Skin of body (tissue), 2 donors: ENCODE measurements around the gene ANKHD1. TPM values are rescaled to one million over a fixed set of nuclear protein-coding genes. Genes with fewer than 3 reads are reported as not detected.

Experiments used
- small RNA-seq: library from RNA; depleted of rRNA; stranded (forward); fragments of <200 nt; gene quantifications from one replicate; pipeline ENCODE3, GENCODE V24; 2014; ENCODE audit warnings: low replicate concordance
- total RNA-seq: library from RNA; depleted of rRNA; stranded (reverse); fragments of >200 nt; gene quantifications from one replicate; pipeline ENCODE4 v1.2.3, GENCODE V29; 2014

ANKHD1 gene
- total RNA-seq, 1 donor from 2014 or later: 132 TPM

Small RNA genes within 50 kb of the gene (small RNA-seq; reads per million reads assigned to genes)
- not detected for gene RF00279
- not detected for gene RF00443
- not detected for gene RNU4-14P

Other genes with a start within 250 kb of the ANKHD1 start
- gene CYSTM1, start 226.6 kb upstream of the ANKHD1 start, total RNA-seq: 13.0 TPM
- gene PFDN1, start 98.7 kb upstream of the ANKHD1 start, total RNA-seq: 28.7 TPM
- 16.7 TPM for gene HBEGF, start 55.2 kb upstream of the ANKHD1 start, total RNA-seq
- gene SLC4A9, start 41.6 kb upstream of the ANKHD1 start, total RNA-seq: not detected
- gene EIF4EBP3, start 145.8 kb downstream of the ANKHD1 start, total RNA-seq: 1.3 TPM
- gene SRA1, start 155.6 kb downstream of the ANKHD1 start, total RNA-seq: 14.5 TPM
- gene APBB3, start 162.8 kb downstream of the ANKHD1 start, total RNA-seq: 14.8 TPM
- gene SLC35A4, start 163.0 kb downstream of the ANKHD1 start, total RNA-seq: 9.5 TPM
- 52.3 TPM for gene CD14, start 231.3 kb downstream of the ANKHD1 start, total RNA-seq
- gene TMCO6, start 237.6 kb downstream of the ANKHD1 start, total RNA-seq: 6.5 TPM
- 33.9 TPM for gene NDUFA2, start 245.8 kb downstream of the ANKHD1 start, total RNA-seq
- 51.3 TPM for gene IK, start 246.0 kb downstream of the ANKHD1 start, total RNA-seq